Coronary artery (tissue), 2 donors: ENCODE results near the gene NPHP4.
"Not testable (repeated sequence)": the region's sequence is repeated elsewhere in the genome, so short reads cannot be mapped to it uniquely, and the experiment has no call there.

Experiments used
- DNase-seq: peaks from one replicate; pipeline ENCODE4 v3.0.0-alpha.2; 2017; ENCODE audit warnings: low spot score
- H3K27ac ChIP-seq, 2 donors: fragments of 200-600 bp; sonication (generic); one replicate each; pipeline ENCODE4 v1.5.1; 2016 to 2019
- H3K4me3 ChIP-seq: fragments of 200-600 bp; sonication (generic); 2 replicates; pipeline ENCODE4 v1.5.1; 2016; ENCODE audit warnings: mild to moderate bottlenecking, moderate library complexity
- TF ChIP-seq, protein P1 (sequence below): fragments of 200-600 bp; sonication (generic); IDR thresholded peaks from one replicate; pipeline ENCODE4 v1.5.1; 2019; ENCODE audit warnings: antibody characterized with exemption

The NPHP4 gene

DNA sequence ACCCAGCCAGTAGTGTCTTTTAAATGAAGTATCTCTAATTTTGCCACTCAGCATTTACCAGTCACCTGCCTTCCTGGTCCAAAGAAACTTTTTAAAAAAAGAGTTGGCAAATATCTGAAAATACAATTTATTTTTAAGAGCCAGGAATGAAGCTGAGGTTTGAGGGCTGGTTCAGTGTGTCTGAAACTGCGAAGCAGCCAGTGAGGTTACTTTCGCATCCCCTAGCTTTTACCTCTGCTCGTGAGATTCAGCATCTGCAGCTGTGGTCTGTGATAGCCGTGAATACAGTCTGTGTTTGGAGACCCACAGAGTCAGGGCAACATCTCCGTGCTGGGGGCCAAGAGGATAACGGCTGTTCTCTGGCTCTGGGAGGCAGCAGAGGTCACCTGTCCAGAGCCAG is 32.2 kb upstream of the NPHP4 start:
- H3K27ac ChIP-seq = no peak overlapping the region
- H3K4me3 ChIP-seq = no peak overlapping the region
- TF ChIP-seq, protein P1, sequence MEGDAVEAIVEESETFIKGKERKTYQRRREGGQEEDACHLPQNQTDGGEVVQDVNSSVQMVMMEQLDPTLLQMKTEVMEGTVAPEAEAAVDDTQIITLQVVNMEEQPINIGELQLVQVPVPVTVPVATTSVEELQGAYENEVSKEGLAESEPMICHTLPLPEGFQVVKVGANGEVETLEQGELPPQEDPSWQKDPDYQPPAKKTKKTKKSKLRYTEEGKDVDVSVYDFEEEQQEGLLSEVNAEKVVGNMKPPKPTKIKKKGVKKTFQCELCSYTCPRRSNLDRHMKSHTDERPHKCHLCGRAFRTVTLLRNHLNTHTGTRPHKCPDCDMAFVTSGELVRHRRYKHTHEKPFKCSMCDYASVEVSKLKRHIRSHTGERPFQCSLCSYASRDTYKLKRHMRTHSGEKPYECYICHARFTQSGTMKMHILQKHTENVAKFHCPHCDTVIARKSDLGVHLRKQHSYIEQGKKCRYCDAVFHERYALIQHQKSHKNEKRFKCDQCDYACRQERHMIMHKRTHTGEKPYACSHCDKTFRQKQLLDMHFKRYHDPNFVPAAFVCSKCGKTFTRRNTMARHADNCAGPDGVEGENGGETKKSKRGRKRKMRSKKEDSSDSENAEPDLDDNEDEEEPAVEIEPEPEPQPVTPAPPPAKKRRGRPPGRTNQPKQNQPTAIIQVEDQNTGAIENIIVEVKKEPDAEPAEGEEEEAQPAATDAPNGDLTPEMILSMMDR = no peak
- no peak for DNase-seq

DNA sequence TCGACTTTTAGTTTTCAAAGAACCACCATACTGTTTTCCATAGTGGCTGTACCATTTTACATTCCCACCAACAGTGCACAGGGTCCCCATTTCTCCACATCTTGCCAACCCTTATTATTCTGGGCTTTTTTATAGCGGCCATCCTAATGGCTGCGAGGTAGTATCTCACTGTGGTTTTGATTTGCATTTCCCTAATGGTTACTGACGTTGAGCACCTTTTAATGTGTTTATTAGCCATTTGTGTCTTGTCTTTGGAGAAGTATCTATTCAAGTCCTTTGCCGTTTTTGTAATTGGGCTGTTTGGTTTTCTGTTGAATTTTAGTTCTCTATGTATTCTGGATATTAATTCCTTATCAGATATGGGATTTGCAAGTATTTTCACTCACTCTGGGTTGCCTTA is 31.1 kb upstream of the NPHP4 start:
- DNase-seq = no peak
- H3K27ac ChIP-seq = no peak overlapping the region
- H3K4me3 ChIP-seq = no peak overlapping the region
- TF ChIP-seq, protein P1 = no peak

DNA sequence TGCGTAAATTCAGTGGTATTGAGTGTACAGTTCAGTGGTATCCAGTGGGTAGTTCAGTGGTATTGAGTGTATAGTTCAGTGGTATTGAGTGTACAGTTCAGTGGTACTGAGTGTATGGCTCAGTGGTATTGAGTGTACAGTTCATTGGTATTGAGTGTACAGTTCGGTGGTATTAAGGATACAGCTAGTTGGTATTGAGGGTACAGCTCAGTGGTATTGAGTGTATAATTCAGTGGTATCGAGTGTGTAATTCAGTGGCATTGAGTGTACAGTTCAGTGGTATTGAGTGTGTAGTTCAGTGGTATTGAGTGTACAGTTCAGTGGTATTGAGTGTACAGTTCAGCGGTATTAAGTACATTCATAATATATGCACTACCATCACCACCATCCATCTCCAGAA is 30.0 kb upstream of the NPHP4 start:
- TF ChIP-seq, protein P1 = no peak

DNA sequence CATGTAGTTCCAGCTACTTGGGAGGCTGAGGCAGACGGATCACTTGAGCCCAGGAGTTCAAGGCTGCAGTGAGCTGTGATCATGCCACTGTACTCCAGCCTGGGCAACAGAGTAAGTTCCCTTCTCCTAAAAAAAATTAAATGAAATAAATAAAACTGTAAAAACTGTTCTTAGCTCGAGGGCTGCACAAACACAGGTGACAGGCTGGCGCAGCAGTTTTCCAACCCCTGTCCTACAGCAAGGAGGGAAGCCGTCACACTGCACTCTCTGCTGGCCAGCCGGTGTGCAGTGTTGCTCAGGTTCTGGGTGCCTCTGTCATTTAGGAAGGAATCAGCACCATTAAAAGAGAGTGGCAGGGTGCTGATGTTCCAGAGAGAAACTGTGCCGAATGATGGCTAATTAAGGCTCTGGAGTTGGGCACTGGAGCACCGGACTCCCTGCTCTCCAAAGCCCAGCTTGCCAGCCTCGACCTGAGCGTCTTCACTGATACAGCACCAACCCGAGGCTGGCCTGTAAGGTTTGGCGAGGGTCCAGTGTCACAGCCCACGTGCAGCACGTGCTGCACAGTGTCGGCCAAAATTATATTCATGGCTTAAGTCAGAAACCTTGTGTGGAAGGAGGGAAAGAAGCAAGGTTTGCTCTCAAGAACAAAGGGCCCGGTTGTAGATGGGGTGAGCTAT is 27.1 kb upstream of the NPHP4 start:
- TF ChIP-seq, protein P1 = no peak

More for the DNA sequence above, 30.0 kb upstream of the NPHP4 start:
- H3K27ac ChIP-seq = no peak overlapping the region
- DNase-seq = no peak
- no peak overlapping the region for H3K4me3 ChIP-seq

DNA sequence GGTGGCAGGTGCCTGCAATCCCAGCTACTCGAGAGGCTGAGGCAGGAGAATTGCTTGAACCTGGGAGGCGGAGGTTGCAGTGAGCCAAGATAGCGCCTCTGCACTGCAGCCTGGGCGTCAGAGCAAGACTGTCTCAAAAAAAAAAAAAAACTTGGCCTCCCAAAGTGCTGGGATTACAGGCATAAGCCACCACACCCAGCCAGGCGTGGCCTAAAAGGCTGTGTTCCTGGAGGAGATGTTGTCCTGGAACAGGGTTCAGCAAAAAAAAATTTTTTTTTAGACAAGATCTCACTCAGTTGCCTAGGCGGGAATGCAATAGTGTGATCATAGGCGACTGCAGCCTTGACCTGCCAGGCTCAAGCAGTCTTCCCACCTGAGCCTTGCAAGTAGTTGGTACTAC is 25.4 kb upstream of the NPHP4 start:
- DNase-seq, H3K27ac ChIP-seq, H3K4me3 ChIP-seq: not testable (repeated sequence)

More for the DNA sequence above, 27.1 kb upstream of the NPHP4 start:
- H3K27ac ChIP-seq = no peak overlapping the region
- H3K4me3 ChIP-seq = no peak overlapping the region
- DNase-seq = no peak

DNA sequence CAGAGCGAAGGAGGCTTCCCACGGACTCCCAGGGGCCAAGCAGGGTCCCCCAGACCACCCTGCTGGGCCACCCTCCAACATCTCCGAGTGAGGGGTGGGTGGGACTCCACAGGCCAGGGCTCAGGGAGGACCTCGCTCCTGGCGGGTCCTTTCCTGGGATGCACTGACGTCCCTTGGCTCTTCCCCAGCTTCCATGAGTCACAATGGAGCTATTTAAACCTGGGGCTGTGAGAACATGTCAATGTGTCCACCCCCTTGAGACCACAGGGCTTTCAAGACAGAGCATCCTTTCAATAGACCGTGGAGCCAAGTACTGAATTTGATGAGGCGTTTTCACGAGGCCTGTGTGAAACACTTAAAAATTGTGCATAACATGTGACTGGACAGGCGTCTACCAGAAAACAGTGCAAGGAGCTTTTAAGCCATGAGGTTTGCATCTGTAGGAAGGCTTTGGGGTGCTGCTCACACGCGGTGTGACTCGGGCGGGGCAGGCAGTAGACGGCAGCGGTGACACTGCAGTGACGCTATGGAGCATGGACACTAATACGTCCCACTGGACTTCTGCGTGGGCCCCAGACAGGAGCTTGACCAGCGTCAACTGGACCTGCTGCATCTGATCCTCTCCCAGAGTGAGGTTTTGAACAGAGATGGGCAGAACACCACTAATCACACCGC is 24.1 kb upstream of the NPHP4 start:
- TF ChIP-seq, protein P1 = no peak
- H3K4me3 ChIP-seq = no peak overlapping the region
- DNase-seq = no peak
- H3K27ac ChIP-seq = no peak overlapping the region

DNA sequence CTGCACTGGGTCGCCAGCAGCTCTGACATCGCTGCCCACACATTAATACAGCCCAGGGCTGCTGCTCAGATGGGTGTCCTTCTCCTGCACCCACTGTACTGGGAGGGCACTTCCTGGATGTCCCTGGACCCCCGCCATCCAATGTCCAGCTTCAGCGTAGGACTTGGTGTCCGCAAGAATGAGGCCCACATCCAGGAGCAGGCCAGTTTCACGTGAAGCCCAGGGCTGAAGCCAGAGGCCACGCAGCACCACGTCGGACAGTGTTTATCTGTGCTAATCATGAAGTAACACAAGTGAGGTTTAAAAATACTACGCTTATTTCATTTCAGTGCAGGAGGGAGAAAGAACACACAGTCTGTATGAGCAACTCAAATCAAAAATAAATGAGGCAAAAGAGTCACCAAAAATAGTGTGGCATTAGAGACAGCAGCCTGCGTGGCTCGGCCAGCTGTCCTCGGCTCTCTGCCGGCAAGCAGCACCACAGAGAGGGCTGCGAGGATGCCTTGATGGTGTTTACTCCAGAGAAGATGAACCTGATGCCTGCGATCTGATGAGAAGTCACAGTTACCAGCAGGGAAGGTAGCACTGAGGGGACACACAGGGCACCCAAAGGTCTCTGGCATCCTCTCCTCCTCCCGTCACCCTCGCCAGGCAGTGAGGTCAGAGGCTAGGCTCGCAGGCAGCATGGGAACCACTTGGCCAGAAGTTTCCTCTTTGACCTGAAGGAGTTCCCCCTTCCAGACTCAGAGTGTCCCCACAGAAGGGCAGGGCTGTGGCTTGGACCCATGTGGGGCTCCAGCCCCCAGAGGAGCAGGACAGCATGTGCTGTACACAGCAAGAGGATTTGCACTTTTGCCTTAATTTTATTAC is 22.1 kb upstream of the NPHP4 start:
- Histone ChIP-seq H3K27ac (no peak overlapping the region), H3K4me3 (no peak overlapping the region)
- DNase-seq = no peak
- TF ChIP-seq, protein P1 = no peak
